ENCODE measurements around the gene DSCAM.

Gene DSCAM

DNA sequence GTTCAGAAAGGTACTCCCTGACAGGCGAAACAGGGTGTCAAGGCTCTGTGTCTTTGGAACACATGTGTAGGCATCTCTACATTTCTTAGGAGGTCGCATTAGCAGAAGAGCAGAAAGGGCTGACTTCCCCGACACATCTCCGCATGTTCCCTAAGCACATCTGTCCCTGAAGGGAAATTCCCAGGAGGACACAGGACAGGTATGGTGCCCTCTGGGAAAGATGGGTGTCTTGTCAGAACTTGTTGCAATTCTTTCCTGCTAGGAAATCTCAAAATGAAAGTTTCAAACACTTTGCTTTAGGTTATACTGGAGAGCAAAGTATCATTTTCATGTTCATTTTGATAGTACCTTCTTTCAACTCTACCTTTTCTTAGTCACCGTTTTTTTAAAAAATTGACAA, 2.0 kb downstream of the DSCAM start:
- no peaks in the 10 kb centered on the region for H3F3A ChIP-seq (ENCODE audit: insufficient read depth, low read length)
- no peaks in the 10 kb centered on the region for H4K20me1 ChIP-seq (ENCODE audit: insufficient read depth, low read length)
- no peak overlapping the region for H3K4me2 ChIP-seq (ENCODE audit: low read length)
- no peaks in the 10 kb centered on the region for H3K9me3 ChIP-seq (ENCODE audit: low read length)
- H2AFZ ChIP-seq (ENCODE audit: low read length), result no peak overlapping the region
- H3K4me3 ChIP-seq (ENCODE audit: low read depth, low read length, poor library complexity, severe bottlenecking), result no peak overlapping the region
- H3K36me3 ChIP-seq (ENCODE audit: insufficient read depth, low read length), result no peaks in the 10 kb centered on the region
- no peaks in the 10 kb centered on the region for H3K79me2 ChIP-seq (ENCODE audit: insufficient read depth, low read length)
- H3K27me3 ChIP-seq (ENCODE audit: insufficient read depth, low read length), result no peaks in the 10 kb centered on the region
- no peak overlapping the region for H3K9ac ChIP-seq (ENCODE audit: low read length)
- H3K27ac ChIP-seq (ENCODE audit: low read depth, low read length, poor library complexity, severe bottlenecking), result no peak overlapping the region
- TF ChIP-seq, protein P1, sequence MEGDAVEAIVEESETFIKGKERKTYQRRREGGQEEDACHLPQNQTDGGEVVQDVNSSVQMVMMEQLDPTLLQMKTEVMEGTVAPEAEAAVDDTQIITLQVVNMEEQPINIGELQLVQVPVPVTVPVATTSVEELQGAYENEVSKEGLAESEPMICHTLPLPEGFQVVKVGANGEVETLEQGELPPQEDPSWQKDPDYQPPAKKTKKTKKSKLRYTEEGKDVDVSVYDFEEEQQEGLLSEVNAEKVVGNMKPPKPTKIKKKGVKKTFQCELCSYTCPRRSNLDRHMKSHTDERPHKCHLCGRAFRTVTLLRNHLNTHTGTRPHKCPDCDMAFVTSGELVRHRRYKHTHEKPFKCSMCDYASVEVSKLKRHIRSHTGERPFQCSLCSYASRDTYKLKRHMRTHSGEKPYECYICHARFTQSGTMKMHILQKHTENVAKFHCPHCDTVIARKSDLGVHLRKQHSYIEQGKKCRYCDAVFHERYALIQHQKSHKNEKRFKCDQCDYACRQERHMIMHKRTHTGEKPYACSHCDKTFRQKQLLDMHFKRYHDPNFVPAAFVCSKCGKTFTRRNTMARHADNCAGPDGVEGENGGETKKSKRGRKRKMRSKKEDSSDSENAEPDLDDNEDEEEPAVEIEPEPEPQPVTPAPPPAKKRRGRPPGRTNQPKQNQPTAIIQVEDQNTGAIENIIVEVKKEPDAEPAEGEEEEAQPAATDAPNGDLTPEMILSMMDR (IDR thresholded peaks at IDR 0.05; ENCODE audit: low read length), result no peak
- TF ChIP-seq EZH2 (IDR thresholded peaks at IDR 0.05; ENCODE audit: borderline replicate concordance, low read length), result no peak
- no peaks in the 10 kb centered on the region for H3K9me2 ChIP-seq (ENCODE audit: low read depth, low read length)
- H3K4me1 ChIP-seq (ENCODE audit: insufficient read depth, low read length, severe bottlenecking), result no peaks in the 10 kb centered on the region

DNA sequence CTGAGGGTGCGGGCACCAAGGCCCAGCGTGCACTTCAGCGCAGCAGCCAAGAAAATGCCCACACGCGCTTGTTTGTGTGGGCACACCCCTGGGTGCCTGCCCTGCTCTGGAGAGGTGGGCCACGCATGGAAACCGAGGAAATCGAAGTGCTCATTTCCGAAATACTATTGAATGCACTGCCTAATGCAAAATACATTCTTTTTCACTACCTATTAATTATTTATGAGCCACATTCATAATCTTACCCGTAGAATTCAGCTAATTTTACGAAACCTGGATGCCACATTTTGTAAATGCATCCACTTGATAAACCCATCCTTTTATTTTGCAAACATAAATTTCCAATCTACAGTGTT, 4.8 kb downstream of the DSCAM start:
- Histone ChIP-seq H3K79me2 (ENCODE audit: insufficient read depth, low read length) (no peaks in the 10 kb centered on the region), H3K27ac (ENCODE audit: low read depth, low read length, poor library complexity, severe bottlenecking) (no peak overlapping the region), H3K4me1 (ENCODE audit: insufficient read depth, low read length, severe bottlenecking) (no peaks in the 10 kb centered on the region), H3K4me2 (ENCODE audit: low read length) (no peak overlapping the region), H3K9ac (ENCODE audit: low read length) (no peak overlapping the region), H4K20me1 (ENCODE audit: insufficient read depth, low read length) (no peaks in the 10 kb centered on the region), H2AFZ (ENCODE audit: low read length) (no peak overlapping the region), H3K4me3 (ENCODE audit: low read depth, low read length, poor library complexity, severe bottlenecking) (no peak overlapping the region), H3K9me2 (ENCODE audit: low read depth, low read length) (no peaks in the 10 kb centered on the region), H3K9me3 (ENCODE audit: low read length) (no peaks in the 10 kb centered on the region), H3K27me3 (ENCODE audit: insufficient read depth, low read length) (no peaks in the 10 kb centered on the region), H3K36me3 (ENCODE audit: insufficient read depth, low read length) (no peaks in the 10 kb centered on the region), H3F3A (ENCODE audit: insufficient read depth, low read length) (no peaks in the 10 kb centered on the region)
- TF ChIP-seq, protein P1 (IDR thresholded peaks at IDR 0.05; ENCODE audit: low read length), result no peak
- no peak for TF ChIP-seq EZH2 (IDR thresholded peaks at IDR 0.05; ENCODE audit: borderline replicate concordance, low read length)

DNA sequence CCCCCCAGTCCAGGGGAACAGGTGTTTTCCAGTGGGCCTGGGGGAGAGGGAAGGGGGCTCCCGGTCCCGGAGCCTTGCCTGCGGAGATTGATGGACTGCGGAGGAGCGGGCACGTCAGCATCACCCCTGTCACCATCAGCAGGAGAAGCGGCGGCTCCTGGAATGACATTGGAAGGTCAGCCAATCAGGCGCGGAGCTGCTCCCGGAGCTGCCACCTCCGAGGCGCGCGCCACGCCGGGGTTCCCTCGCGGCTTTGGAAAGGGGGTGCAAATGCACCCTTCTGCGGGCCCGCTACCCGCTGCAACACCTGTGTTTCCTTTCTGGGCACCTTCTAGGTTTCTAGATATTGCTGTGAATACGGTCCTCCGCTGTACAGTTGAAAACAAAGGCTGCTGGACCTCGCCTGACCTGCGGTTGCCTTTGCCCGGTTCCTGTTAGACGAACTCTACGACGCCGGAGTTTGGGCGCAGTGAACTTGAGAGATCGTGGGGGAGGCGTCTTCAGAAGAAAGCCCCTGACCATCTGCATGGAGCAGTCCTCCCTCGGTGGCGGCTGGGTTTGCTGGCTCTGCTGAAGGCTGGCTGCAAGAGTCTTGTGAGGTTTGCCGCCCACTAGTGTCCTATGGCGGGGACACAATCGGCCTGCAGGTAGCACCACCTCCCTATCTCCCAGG, 5.3 kb downstream of the DSCAM start:
- Histone ChIP-seq H3K27ac (ENCODE audit: low read depth, low read length, poor library complexity, severe bottlenecking) (no peak overlapping the region), H3K4me2 (ENCODE audit: low read length) (no peak overlapping the region), H3K9me2 (ENCODE audit: low read depth, low read length) (no peaks in the 10 kb centered on the region), H3K4me1 (ENCODE audit: insufficient read depth, low read length, severe bottlenecking) (no peaks in the 10 kb centered on the region), H4K20me1 (ENCODE audit: insufficient read depth, low read length) (no peaks in the 10 kb centered on the region), H3K9me3 (ENCODE audit: low read length) (no peaks in the 10 kb centered on the region), H3K79me2 (ENCODE audit: insufficient read depth, low read length) (no peaks in the 10 kb centered on the region), H3F3A (ENCODE audit: insufficient read depth, low read length) (no peaks in the 10 kb centered on the region), H3K9ac (ENCODE audit: low read length) (no peak overlapping the region), H3K27me3 (ENCODE audit: insufficient read depth, low read length) (no peaks in the 10 kb centered on the region), H2AFZ (ENCODE audit: low read length) (no peak overlapping the region), H3K36me3 (ENCODE audit: insufficient read depth, low read length) (no peaks in the 10 kb centered on the region), H3K4me3 (ENCODE audit: low read depth, low read length, poor library complexity, severe bottlenecking) (no peak overlapping the region)
- TF ChIP-seq EZH2 (IDR thresholded peaks at IDR 0.05; ENCODE audit: borderline replicate concordance, low read length), result no peak
- TF ChIP-seq, protein P1 (IDR thresholded peaks at IDR 0.05; ENCODE audit: low read length), result no peak

All from OCI-LY1 (cell line).